HepG2 (cell line): ENCODE measurements around the gene POU2AF3. TPM values are rescaled to one million over a fixed set of nuclear protein-coding genes. Genes with fewer than 3 reads are reported as not detected.

ENCODE experiments used
- BCL6 ChIP-seq: IDR thresholded peaks from 2 replicates; pipeline ENCODE4 v1.6.1; 2016; ENCODE audit warnings: missing genetic modification reagents, missing compliant biosample characterization
- CBFB ChIP-seq: sonication (generic); formaldehyde crosslinking; IDR thresholded peaks from 2 replicates; pipeline ENCODE4 v1.4.0; 2020; ENCODE audit warnings: missing genetic modification reagents
- FOXJ3 ChIP-seq: sonication (generic); formaldehyde crosslinking; IDR thresholded peaks from 2 replicates; pipeline ENCODE4 v1.4.0; 2020; ENCODE audit warnings: missing genetic modification reagents, mild to moderate bottlenecking, borderline replicate concordance
- FOXP1 ChIP-seq, 2 experiments: fragments of 450-650 bp in 1 of 2; IDR thresholded peaks; 2 replicates each; pipeline ENCODE4 v1.6.1; 2017 to 2018; ENCODE audit warnings: antibody characterized with exemption in 1 of 2
- MIXL1 ChIP-seq: IDR thresholded peaks from 2 replicates; pipeline ENCODE4 v1.6.1; 2016
- NFIC ChIP-seq: IDR thresholded peaks from 2 replicates; pipeline ENCODE4 v1.6.1; 2012; ENCODE audit warnings: mild to moderate bottlenecking, low read length, inconsistent platforms
- NR2F6 ChIP-seq, 2 experiments: IDR thresholded peaks; 2 replicates each; pipeline ENCODE4 v1.6.1; 2016; ENCODE audit warnings: antibody characterized with exemption in 1 of 2, mild to moderate bottlenecking in 1 of 2
- TBX3 ChIP-seq: fragments of 450-650 bp; IDR thresholded peaks from 2 replicates; pipeline ENCODE4 v1.6.1; 2017; ENCODE audit warnings: antibody characterized with exemption, mild to moderate bottlenecking, inconsistent platforms, borderline replicate concordance
- TCF7 ChIP-seq: sonication (generic); IDR thresholded peaks from 2 replicates; pipeline ENCODE4 v1.6.1; 2016; ENCODE audit warnings: antibody characterized with exemption, low read depth
- polyA plus RNA-seq, 8 experiments: library from polyadenylated mRNA; depleted of rRNA in 3 of 8; stranded (reverse) in 7 of 8; unstranded in 1 of 8; fragments of >200 nt; fragmentation: Illumina TruSeq in 4 of 8; extraction: Trizol in 4 of 8; gene quantifications; 2 replicates each; pipeline versions ENCODE4 v1.2.1 to v1.2.3, GENCODE V29; 2011 to 2016; ENCODE audit warnings: low read depth in 4 of 8, missing spikeins in 1 of 8, mixed read lengths in 1 of 8; ENCODE audit not compliant: insufficient read depth in 1 of 8
- total RNA-seq, 5 experiments: library from RNA; depleted of rRNA; stranded (reverse); fragments of >200 nt; fragmentation: Illumina TruSeq; extraction: Trizol; gene quantifications; 2 replicates each; pipeline ENCODE4 v1.2.3, GENCODE V29; 2016; ENCODE audit warnings: low read depth in 1 of 5
- TF ChIP-seq, protein P1 (sequence below): IDR thresholded peaks from 2 replicates; pipeline ENCODE4 v1.4.0; 2020; ENCODE audit warnings: mild to moderate bottlenecking, missing genetic modification reagents
- TF ChIP-seq, protein P2 (sequence below): sonication (generic); formaldehyde crosslinking; IDR thresholded peaks from 2 replicates; pipeline ENCODE4 v1.4.0; 2020; ENCODE audit warnings: missing genetic modification reagents
- TF ChIP-seq, protein P3 (sequence below): sonication (generic); IDR thresholded peaks from 2 replicates; pipeline ENCODE4 v1.6.1; 2016; ENCODE audit warnings: low read depth, borderline replicate concordance
- TF ChIP-seq, protein P4 (sequence below): sonication (generic); formaldehyde crosslinking; IDR thresholded peaks from 2 replicates; pipeline ENCODE4 v1.5.0; 2020; ENCODE audit warnings: missing genetic modification reagents
- TF ChIP-seq, protein P5 (sequence below): sonication (generic); formaldehyde crosslinking; IDR thresholded peaks from 2 replicates; pipeline ENCODE4 v1.5.1; 2020; ENCODE audit warnings: mild to moderate bottlenecking, missing genetic modification reagents, borderline replicate concordance

POU2AF3 gene
- total and polyA plus RNA-seq, 2 of the 13 experiments (the other 11 are each of a cell fraction or from before 2014, with no cell fraction given): 7.8 to 71.2 TPM

GRCh38 chr11:111309215-111309915 lies 11.0 kb downstream of the POU2AF3 start (continued):
- TF ChIP-seq TCF7 (peak; percentile 36; the same call in 1 of the 2 replicates), NR2F6 (IDR thresholded peaks at IDR 0.05) (0 out of 2 replicates have a peak, but pooled peaks have one; percentile 26), NR2F6 (CRISPR knock-in tag; IDR thresholded peaks at IDR 0.05) (no peak), TBX3 (peak; percentile 49; the same call in 1 of the 2 replicates), CBFB (CRISPR knock-in tag) (no peak), MIXL1 (CRISPR knock-in tag) (0 out of 2 replicates have a peak, but pooled peaks have one; percentile 61), FOXP1 (IDR thresholded peaks at IDR 0.05) (no peak), FOXP1 (CRISPR knock-in tag; IDR thresholded peaks at IDR 0.05) (peak; percentile 38; the same call in 1 of the 2 replicates), NFIC (peak; percentile 27; the same call in 1 of the 2 replicates), FOXJ3 (CRISPR knock-in tag) (peak; percentile 39; the same call in 1 of the 2 replicates), BCL6 (CRISPR knock-in tag) (peak; percentile 77)
- TF ChIP-seq, protein P1, sequence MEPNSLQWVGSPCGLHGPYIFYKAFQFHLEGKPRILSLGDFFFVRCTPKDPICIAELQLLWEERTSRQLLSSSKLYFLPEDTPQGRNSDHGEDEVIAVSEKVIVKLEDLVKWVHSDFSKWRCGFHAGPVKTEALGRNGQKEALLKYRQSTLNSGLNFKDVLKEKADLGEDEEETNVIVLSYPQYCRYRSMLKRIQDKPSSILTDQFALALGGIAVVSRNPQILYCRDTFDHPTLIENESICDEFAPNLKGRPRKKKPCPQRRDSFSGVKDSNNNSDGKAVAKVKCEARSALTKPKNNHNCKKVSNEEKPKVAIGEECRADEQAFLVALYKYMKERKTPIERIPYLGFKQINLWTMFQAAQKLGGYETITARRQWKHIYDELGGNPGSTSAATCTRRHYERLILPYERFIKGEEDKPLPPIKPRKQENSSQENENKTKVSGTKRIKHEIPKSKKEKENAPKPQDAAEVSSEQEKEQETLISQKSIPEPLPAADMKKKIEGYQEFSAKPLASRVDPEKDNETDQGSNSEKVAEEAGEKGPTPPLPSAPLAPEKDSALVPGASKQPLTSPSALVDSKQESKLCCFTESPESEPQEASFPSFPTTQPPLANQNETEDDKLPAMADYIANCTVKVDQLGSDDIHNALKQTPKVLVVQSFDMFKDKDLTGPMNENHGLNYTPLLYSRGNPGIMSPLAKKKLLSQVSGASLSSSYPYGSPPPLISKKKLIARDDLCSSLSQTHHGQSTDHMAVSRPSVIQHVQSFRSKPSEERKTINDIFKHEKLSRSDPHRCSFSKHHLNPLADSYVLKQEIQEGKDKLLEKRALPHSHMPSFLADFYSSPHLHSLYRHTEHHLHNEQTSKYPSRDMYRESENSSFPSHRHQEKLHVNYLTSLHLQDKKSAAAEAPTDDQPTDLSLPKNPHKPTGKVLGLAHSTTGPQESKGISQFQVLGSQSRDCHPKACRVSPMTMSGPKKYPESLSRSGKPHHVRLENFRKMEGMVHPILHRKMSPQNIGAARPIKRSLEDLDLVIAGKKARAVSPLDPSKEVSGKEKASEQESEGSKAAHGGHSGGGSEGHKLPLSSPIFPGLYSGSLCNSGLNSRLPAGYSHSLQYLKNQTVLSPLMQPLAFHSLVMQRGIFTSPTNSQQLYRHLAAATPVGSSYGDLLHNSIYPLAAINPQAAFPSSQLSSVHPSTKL (CRISPR knock-in tag): peak; percentile 56
- TF ChIP-seq, protein P2, sequence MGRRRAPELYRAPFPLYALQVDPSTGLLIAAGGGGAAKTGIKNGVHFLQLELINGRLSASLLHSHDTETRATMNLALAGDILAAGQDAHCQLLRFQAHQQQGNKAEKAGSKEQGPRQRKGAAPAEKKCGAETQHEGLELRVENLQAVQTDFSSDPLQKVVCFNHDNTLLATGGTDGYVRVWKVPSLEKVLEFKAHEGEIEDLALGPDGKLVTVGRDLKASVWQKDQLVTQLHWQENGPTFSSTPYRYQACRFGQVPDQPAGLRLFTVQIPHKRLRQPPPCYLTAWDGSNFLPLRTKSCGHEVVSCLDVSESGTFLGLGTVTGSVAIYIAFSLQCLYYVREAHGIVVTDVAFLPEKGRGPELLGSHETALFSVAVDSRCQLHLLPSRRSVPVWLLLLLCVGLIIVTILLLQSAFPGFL (CRISPR knock-in tag): no peak
- TF ChIP-seq, protein P3, sequence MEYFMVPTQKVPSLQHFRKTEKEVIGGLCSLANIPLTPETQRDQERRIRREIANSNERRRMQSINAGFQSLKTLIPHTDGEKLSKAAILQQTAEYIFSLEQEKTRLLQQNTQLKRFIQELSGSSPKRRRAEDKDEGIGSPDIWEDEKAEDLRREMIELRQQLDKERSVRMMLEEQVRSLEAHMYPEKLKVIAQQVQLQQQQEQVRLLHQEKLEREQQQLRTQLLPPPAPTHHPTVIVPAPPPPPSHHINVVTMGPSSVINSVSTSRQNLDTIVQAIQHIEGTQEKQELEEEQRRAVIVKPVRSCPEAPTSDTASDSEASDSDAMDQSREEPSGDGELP: peak; percentile 84
- TF ChIP-seq, protein P4, sequence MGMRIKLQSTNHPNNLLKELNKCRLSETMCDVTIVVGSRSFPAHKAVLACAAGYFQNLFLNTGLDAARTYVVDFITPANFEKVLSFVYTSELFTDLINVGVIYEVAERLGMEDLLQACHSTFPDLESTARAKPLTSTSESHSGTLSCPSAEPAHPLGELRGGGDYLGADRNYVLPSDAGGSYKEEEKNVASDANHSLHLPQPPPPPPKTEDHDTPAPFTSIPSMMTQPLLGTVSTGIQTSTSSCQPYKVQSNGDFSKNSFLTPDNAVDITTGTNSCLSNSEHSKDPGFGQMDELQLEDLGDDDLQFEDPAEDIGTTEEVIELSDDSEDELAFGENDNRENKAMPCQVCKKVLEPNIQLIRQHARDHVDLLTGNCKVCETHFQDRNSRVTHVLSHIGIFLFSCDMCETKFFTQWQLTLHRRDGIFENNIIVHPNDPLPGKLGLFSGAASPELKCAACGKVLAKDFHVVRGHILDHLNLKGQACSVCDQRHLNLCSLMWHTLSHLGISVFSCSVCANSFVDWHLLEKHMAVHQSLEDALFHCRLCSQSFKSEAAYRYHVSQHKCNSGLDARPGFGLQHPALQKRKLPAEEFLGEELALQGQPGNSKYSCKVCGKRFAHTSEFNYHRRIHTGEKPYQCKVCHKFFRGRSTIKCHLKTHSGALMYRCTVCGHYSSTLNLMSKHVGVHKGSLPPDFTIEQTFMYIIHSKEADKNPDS (CRISPR knock-in tag): no peak
- TF ChIP-seq, protein P5, sequence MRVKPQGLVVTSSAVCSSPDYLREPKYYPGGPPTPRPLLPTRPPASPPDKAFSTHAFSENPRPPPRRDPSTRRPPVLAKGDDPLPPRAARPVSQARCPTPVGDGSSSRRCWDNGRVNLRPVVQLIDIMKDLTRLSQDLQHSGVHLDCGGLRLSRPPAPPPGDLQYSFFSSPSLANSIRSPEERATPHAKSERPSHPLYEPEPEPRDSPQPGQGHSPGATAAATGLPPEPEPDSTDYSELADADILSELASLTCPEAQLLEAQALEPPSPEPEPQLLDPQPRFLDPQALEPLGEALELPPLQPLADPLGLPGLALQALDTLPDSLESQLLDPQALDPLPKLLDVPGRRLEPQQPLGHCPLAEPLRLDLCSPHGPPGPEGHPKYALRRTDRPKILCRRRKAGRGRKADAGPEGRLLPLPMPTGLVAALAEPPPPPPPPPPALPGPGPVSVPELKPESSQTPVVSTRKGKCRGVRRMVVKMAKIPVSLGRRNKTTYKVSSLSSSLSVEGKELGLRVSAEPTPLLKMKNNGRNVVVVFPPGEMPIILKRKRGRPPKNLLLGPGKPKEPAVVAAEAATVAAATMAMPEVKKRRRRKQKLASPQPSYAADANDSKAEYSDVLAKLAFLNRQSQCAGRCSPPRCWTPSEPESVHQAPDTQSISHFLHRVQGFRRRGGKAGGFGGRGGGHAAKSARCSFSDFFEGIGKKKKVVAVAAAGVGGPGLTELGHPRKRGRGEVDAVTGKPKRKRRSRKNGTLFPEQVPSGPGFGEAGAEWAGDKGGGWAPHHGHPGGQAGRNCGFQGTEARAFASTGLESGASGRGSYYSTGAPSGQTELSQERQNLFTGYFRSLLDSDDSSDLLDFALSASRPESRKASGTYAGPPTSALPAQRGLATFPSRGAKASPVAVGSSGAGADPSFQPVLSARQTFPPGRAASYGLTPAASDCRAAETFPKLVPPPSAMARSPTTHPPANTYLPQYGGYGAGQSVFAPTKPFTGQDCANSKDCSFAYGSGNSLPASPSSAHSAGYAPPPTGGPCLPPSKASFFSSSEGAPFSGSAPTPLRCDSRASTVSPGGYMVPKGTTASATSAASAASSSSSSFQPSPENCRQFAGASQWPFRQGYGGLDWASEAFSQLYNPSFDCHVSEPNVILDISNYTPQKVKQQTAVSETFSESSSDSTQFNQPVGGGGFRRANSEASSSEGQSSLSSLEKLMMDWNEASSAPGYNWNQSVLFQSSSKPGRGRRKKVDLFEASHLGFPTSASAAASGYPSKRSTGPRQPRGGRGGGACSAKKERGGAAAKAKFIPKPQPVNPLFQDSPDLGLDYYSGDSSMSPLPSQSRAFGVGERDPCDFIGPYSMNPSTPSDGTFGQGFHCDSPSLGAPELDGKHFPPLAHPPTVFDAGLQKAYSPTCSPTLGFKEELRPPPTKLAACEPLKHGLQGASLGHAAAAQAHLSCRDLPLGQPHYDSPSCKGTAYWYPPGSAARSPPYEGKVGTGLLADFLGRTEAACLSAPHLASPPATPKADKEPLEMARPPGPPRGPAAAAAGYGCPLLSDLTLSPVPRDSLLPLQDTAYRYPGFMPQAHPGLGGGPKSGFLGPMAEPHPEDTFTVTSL (CRISPR knock-in tag): peak; percentile 42; the same call in 1 of the 2 replicates
